HS-27A (cell line): ENCODE data around the gene MIOS.
"Not testable (repeated sequence)": the region's sequence is repeated elsewhere in the genome, so short reads cannot be mapped to it uniquely, and the experiment has no call there.

Experiments
- DNase-seq: peaks from one replicate; pipeline ENCODE4 v3.0.0-alpha.2; 2012; ENCODE audit warnings: low read depth, missing footprints

Gene MIOS

DNA sequence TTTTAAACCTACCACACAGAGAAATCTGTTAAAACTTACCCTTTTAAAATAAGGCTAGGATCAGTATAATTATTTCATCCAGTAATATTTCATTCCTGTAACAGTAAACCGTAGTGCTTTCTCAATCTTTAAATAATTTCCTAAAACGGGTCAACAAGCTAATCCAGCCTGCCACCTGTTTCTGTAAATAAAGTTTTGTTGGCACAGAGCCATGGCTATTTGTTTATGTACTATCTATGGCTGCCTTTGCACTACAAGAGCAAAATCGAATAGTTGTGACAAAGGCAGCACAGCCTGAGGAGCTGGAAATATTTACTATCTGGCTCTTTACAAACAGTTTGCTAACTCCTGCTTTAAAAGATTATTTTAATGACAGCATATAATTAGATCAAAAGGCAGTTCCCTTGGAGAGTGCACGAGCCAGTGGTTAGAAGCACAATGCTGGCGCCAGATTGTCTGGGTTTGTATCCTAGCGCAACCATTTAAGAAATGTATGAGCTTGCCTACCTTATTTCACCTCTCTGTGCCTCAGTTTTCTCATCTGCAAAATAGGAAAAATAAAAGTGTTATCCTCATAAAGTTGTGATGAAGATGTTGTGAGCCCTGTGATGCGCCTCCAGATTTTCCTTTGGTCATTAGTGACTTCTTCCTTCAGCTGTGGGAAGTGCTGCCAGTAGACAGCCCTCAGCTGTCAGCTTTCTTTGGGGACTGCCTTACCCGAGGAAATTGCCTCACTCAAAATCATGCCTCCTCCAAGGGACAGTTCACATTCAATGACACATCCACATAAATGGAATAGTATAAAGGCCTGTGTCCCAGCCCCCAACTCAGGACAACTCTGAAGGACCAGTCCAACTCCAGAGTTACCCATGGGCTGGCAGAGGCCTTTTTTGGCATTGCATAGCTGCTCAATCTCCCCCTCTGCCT, 11.8 kb upstream of the MIOS start:
- DNase-seq: no peak

- no peak for DNase-seq
These were observed 9.8 kb upstream of the MIOS start for GRCh38 chr7:7556852-7557251.

- no peak for DNase-seq
These were observed 9.4 kb upstream of the MIOS start for GRCh38 chr7:7557252-7557651.

DNA sequence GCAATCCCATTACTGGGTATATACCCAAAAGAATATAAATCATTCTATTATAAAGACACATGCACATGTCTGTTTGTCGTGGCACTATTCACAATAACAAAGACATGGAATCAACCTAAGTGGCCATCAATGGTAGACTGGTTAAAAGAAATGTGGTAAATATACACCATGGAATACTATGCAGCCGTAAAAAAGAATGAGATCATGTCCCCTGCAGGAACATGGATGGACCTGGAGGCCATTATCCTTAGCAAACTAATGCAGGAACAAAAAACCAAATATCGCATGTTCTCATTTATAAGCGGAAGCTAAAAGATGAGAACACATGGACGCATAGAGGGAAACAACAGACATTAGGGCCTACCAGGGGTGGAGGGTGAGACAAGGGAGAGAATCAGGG, 5.1 kb upstream of the MIOS start:
- DNase-seq: not testable (repeated sequence)

- DNase-seq: no peak
These were observed 3.9 kb upstream of the MIOS start for GRCh38 chr7:7562736-7563135.

GRCh38 chr7:7563269-7563668, 3.4 kb upstream of the MIOS start:
- DNase-seq: no peak

DNA sequence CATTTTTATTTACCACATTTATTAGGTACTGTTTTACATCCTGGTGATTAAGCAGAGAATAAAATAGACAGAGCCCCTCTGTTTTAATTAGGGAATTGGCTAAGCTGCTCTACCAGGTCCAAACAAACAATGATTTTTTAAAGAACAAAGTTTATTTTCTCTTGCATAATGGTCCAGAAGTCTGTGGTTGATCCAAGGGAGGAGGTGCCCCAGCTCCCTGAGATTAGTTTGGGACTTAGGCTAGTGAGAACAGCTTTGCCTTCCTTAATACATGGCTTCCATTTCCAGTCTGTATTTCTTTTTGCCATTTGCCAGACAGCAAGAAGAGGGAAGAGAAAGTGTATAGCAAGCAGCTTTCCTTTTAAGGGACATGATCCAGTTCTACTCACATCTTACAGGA, 2.9 kb upstream of the MIOS start:
- DNase-seq: no peak

DNA sequence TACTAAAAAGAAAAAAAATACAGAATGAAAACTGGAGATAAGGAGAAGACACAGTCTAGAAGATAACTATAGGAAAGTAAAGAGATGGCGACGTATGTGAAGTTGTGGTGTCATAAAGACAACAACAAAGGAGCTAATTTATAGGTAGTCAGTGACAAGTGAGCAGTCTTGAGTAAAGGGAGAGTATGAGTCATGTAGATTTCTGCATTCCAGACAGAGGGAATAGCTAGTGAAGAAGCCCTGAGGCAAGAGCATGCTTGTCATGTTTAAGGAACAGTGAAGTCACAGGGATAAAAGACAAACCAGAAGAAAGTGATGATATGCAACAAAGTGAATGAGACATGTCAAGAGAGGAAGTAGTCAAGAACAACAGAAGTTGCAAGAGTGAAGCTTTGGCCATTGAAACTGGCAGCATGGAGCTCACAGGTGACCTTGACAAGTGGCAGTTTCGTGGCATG, 2.3 kb upstream of the MIOS start:
- DNase-seq: no peak

DNA sequence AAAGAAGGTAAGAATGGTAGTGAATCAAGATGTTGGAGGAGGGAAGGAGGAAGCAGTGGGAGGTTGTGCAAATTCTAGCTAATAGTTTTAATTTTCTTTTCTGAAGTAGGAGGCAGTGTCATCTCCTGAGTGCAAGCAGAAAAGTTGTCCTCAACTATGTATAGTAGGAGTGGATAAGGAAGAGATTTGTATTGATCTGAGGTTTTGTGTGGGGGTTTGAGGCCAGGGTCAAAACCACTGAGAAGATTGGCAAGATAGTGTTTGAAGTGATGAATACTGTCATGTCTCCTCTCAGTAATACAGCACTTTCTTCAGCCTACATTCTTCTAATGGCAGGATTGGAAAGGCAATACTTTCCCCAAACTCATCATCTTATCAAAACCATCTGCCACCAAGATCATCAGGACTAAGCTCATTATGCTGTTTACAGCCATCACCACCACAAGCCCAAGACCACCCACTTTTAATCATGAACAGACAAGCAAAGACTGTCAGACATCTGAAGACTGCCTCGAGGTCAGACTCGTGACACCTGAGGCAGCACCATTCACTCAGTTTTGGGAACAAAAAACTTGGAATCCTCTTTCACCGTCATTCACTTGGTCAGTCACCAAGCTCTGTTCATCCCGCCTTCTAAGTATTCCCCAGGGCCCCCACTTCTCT, 1.5 kb upstream of the MIOS start:
- no peak for DNase-seq

DNA sequence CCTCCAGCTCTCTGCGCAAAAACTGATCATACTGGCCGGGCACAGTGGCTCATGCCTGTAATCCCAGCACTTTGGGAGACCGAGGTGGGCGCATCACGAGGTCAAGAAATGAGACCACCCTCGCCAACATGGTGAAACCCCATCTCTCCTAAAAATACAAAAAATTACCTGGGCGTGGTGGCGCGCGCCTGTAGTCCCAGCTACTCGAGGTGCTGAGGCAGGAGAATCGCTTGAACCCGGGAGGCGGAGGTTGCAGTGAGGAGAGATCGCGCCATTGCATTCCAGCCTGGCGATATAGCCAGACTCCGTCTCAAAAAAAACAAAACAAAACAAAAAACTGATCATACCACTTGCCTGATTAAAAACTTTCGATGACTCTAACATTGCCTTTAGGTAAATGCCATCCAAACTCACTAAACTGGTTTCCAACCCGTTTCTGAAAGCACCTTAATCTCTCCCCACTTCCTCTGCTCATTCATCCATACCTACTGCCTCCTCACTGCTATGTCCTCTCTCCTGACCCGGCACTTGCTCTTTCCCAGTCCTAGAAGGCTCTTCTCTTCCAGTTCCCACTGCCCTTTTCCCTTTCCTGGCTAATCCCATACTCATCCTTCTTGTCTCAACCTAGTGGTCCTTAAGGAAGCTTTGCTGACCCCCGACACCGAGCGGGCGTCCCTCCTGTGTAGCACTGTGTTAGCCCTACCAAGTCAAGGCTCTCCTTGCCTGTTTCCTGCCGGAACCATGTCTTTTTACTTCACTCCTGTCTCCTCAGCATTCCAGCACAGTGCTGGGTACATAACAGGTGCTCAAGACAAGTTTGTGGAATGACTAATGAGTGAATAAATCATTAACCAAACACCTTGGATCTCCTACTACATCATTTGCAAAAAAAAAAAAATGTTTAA, 686 bp upstream of the MIOS start:
- no peak for DNase-seq

DNA sequence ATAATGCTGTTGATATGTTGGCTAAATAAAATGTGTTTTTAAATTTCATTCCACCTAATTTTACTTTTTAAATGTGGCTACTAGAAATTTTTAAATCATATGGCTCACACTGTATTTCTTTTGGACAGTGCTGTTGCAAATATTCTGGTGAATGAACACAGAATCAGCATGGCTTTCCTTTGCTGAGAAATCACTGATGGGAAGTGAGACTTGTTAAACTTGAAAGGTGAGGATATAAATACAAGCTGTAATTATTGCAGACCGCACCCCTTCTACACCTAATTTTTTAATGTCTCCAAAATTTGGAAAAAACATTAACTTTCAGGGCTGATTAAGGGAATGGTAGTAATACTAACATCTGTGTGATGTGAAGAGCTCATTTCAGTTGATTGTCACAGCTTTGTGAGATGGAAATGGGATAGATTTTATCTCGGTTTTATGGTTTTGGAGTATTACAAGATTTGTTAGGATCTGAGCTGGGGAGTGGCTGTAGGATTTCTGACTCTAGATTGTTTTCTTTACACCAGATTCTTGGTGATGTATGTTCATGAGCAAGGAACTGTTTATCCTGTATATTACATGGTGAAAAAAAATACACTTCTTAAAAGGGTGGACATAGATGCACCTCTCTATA, 1.3 kb downstream of the MIOS start:
- DNase-seq: no peak

GRCh38 chr7:7568553-7568952, 1.9 kb downstream of the MIOS start:
- no peak for DNase-seq

DNA sequence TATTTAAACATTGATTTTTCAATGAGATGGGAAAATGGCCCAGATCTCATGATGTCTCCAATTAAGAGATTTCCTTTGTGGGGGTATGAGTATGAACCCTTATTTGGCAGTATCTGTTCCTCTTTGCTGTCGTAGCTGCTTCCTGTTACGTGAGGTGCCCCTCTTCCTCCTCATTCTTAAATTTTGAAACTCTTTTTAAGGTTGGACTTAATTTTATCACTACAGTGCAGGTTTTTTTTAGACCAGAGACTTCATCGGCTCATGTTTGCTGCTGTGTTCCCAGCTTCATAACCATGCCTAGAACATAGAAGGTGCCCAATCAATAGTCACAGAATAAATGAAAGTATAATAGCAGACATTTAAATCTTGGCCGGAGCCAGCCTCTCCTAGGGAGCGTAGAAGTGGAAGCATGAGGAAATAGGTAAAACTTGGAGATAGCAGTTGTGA, 2.4 kb downstream of the MIOS start:
- no peak for DNase-seq

GRCh38 chr7:7569615-7570014, 2.9 kb downstream of the MIOS start:
- no peak for DNase-seq

DNA sequence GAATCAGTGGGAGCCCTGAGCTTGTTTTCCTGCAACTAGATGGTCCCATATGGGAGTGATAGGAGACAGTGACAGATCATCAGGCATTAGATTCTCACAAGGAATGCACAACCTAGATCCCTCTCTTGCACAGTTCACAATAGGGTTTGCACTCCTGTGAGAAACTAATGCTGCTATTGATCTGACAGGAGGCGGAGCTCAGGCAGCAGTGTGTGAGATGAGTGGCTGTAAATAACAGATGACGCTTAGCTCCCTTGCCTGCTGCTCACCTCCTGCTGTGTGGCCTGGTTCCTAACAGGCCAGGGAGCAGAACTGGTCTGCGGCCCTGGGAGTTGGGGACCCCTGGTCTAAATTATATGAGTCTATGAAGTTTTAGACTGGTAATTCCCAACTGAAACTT, 3.9 kb downstream of the MIOS start:
- no peak for DNase-seq

DNA sequence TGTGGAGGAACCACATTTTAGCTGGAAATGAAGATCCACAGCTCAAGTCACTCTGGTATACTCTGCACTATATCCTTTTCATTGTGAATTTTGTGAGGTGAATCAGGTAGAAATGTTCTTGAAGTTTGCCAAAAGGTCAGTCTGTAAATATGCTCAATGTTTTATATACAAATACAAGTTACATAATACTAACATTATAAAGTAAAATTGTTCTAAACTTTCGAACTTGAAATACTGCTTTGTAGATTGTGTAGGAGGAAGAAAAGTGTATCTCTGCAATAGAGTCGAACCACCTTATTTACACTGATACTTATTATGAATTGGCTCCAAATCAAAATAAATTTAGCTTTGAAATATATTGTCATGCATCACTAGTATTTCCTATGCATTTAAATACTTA, 7.0 kb downstream of the MIOS start:
- DNase-seq: no peak

- no peak for DNase-seq
These were observed 9.7 kb downstream of the MIOS start for GRCh38 chr7:7576344-7576743.

DNA sequence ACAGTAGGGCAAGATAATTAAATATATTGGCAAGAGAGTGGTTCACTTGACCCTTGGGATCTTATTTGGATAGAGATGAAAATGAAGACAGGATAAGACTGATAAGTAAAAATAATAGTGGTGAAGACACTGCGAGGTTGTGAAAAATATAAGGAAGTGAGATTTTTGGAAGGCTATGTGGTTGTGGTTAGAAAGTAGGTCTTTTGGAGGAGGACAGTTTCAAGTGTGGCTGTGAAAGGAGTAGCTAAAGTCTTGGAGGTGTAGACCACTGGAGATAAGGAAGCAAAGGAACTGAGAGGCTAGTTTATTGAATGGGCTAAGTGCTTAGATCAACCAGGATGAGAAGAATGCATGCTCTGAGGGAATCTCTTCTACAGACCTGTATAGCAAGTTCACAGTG, 11.2 kb downstream of the MIOS start:
- DNase-seq: no peak

DNA sequence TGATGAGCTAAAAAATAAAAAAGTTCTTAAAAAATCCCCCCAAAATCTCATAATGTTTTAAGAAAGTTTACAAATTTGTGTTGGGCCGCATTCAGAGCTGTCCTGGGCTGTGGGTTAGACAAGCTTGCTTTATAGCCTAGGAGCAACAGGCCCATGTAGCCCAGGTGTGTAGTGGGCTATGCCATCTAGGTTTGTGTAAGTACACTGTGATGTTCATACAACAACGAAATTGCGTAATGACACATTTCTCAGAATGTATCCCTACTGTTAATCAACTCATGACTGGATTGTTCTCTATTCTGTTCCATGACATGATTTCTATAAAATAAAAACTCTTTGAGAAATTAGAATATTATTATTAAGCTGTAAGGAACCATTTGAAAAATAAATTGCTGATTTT, 13.0 kb downstream of the MIOS start:
- no peak for DNase-seq

DNA sequence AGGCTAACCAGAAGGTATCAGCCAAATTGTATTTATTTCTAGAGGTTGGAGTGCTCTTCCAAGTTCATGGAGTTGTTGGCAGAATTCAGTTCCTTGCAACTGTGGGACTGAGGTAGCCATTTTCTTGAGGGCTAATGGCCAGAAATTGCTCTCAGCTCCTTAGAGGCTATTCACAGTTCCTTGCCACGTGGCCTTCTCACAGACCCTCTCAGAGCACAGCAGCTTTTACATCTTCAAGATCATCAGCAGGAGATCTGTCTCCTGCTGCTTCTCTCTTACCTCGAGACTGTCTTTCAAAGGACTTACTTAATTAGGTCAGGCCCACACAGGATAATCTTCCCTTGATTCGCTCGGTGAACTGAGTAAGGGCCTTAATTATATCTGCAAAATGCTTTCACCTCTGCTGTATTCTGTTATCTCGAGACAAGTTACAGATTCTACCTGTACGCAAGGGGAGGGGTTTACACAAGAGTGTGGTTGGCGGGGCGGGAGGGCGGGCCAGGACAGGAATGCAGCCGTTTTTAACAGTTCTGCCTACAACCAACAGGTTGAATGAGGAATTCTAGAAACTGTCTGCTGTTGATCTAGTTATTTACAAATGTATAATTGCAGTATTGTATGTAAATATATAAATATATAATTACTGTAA, 15.0 kb downstream of the MIOS start:
- no peak for DNase-seq

DNA sequence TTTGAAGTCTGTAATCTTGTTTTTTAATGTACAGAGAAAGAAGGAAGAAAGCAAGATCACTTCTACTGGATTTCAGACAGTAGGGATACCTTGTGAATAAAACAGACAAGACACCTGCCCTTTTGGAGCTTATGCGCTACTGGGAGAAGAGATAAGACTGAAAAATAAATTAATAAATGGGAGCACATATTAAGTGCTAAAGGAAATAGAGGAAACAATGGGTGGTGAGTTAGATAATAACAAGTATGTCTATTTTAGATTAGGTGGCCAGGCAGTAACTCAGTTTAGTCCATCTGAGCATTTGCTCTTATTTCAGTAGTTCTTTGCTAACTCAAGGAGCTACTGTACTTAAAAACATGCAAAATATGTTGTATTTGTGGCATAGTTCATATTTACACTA, 15.9 kb downstream of the MIOS start:
- no peak for DNase-seq
